ENCODE data around the gene TNN. TPM values are rescaled to one million over a fixed set of nuclear protein-coding genes. Genes with fewer than 3 reads are reported as not detected.

TNN gene
- total RNA-seq, 2 experiments from 2014 or later, result 0.05 to 0.07 TPM

DNA sequence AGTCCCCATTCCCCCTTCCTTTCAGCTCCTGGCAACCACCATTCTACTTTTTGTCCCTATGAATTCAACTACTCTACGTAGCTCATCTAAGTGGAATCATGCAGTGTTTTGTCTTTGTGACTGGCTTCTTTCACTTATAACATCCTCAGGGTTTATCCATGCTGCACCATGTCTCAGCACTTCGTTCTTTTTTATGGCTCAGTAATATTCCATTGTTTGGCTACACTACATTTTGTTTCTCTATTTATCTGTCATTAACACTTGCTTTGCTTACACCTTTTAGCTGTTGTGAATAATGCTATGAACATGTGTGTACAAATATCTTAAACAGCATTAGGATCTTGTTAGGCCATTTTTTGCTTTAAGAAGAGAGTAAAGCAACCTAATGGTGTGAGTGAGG is 42.9 kb upstream of the TNN start:
- POLR2A ChIA-PET, result interaction anchor here (1.1 to 4.5 kb wide), 2 partner anchors 25 to 100 kb away, joined by 3 to 53 read pairs; partner anchors contain the start of gene CACYBP
- CTCF ChIA-PET, result interaction anchor here (1.1 to 3.8 kb wide), 3 partner anchors 31 to 150 kb away, joined by 3 to 19 read pairs (median 3); no protein-coding TSS in a partner anchor
- Mint-ChIP-seq H3K27me3 (no peaks in the 10 kb centered on the region), H3K36me3 (ENCODE audit: low read depth) (peaks cover 15% of the 10 kb centered on the region), H3K27ac (peak overlapping the region; percentile 67), H3K4me1 (ENCODE audit: low read depth) (peaks cover 37% of the 10 kb centered on the region), H3K4me3 (peak overlapping the region; percentile 93), H3K9me3 (peaks cover 4% of the 10 kb centered on the region)
- no peak for ATAC-seq
- DNase-seq, result no peak
- intact Hi-C loops (cut with micrococcal nuclease), result no loop called here
- TF ChIP-seq CTCF (IDR thresholded peaks at IDR 0.05), result no peak

GRCh38 chr1:175033953-175034352 is 33.7 kb upstream of the TNN start:
- H3K9me3 Mint-ChIP-seq, result no peaks in the 10 kb centered on the region
- no peak overlapping the region for H3K27ac Mint-ChIP-seq
- H3K4me3 Mint-ChIP-seq, result no peak overlapping the region
- no peak for ATAC-seq
- POLR2A ChIA-PET, result no interaction called here
- intact Hi-C loops (cut with micrococcal nuclease), result no loop called here
- no peaks in the 10 kb centered on the region for H3K36me3 Mint-ChIP-seq (ENCODE audit: low read depth)
- no peak for TF ChIP-seq CTCF (IDR thresholded peaks at IDR 0.05)
- CTCF ChIA-PET, result interaction anchor here (7.3 kb wide), 1 partner anchor 93 kb away, joined by 122 read pairs; no protein-coding TSS in a partner anchor
- peaks cover 9% of the 10 kb centered on the region for H3K4me1 Mint-ChIP-seq (ENCODE audit: low read depth)
- DNase-seq, result no peak
- H3K27me3 Mint-ChIP-seq, result no peaks in the 10 kb centered on the region

DNA sequence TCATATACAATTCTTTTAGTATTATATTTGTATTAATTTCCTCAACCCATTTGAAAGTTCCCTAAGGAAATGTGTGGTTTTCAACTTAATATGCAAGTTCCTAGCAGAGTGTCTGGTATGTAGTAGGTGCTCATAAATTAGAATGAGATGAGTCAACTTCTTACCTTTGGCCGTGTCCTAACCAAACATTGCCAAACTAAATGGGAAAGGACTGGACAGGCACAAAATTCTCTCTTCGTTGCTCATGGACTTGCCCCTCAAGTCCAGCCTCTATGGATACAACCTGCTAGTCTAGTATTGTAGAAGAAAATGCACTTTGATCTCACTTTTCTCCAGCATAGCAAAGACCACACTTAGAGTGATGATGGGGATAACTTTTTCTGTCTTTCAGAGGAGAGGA is 32.9 kb upstream of the TNN start:
- H3K4me3 Mint-ChIP-seq, result no peak overlapping the region
- DNase-seq (no peak), ATAC-seq (no peak)
- peaks cover 3% of the 10 kb centered on the region for H3K4me1 Mint-ChIP-seq (ENCODE audit: low read depth)
- POLR2A ChIA-PET, result no interaction called here
- H3K36me3 Mint-ChIP-seq (ENCODE audit: low read depth), result no peaks in the 10 kb centered on the region
- CTCF ChIA-PET, result no interaction called here
- intact Hi-C loops (cut with micrococcal nuclease), result no loop called here
- TF ChIP-seq CTCF (IDR thresholded peaks at IDR 0.05), result no peak
- H3K9me3 Mint-ChIP-seq, result no peaks in the 10 kb centered on the region
- no peaks in the 10 kb centered on the region for H3K27me3 Mint-ChIP-seq
- no peak overlapping the region for H3K27ac Mint-ChIP-seq

DNA sequence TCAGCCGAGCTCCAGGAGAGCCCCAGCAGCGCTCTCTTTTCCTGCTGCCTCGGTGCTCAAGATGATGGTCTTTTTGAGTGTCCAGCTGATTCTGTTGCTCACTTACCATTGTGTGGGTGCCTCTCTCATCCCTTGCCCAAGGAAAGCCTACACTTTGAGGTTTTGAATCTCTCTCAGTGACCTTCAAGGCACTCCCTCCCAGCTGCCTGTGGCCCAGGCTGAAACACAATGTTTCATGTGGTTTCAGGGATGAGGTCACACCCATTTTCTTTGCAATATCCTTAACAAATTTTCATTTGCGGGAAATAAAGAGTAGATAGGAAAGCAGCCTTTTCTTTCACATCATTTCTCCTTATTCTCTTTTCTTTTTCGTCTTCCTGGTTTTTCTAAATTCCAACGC is 31.8 kb upstream of the TNN start:
- H3K27ac Mint-ChIP-seq, result no peak overlapping the region
- H3K4me1 Mint-ChIP-seq (ENCODE audit: low read depth), result no peaks in the 10 kb centered on the region
- no peaks in the 10 kb centered on the region for H3K27me3 Mint-ChIP-seq
- CTCF ChIA-PET, result interaction anchor here (1.1 to 2.4 kb wide), 2 partner anchors 90 to 116 kb away, joined by 3 to 12 read pairs; no protein-coding TSS in a partner anchor
- H3K4me3 Mint-ChIP-seq, result no peak overlapping the region
- H3K36me3 Mint-ChIP-seq (ENCODE audit: low read depth), result no peaks in the 10 kb centered on the region
- no peak for TF ChIP-seq CTCF (IDR thresholded peaks at IDR 0.05)
- POLR2A ChIA-PET, result no interaction called here
- ATAC-seq (no peak), DNase-seq (no peak)
- no peaks in the 10 kb centered on the region for H3K9me3 Mint-ChIP-seq
- intact Hi-C loops (cut with micrococcal nuclease), result no loop called here

GRCh38 chr1:175036476-175036875 is 31.2 kb upstream of the TNN start:
- Mint-ChIP-seq H3K4me3 (no peak overlapping the region), H3K9me3 (no peaks in the 10 kb centered on the region), H3K27ac (no peak overlapping the region), H3K36me3 (ENCODE audit: low read depth) (no peaks in the 10 kb centered on the region), H3K27me3 (no peaks in the 10 kb centered on the region), H3K4me1 (ENCODE audit: low read depth) (no peaks in the 10 kb centered on the region)
- ChIA-PET POLR2A (no interaction called here), CTCF (interaction anchor here (1.6 to 2.4 kb wide), 2 partner anchors 89 to 119 kb away, joined by 6 to 12 read pairs; no protein-coding TSS in a partner anchor)
- DNase-seq (no peak), ATAC-seq (no peak)
- intact Hi-C loops (cut with micrococcal nuclease), result no loop called here
- TF ChIP-seq CTCF (IDR thresholded peaks at IDR 0.05), result no peak

Data from activated CD8-positive, alpha-beta T cell treated with anti-CD3 and anti-CD28 coated beads for 36 hours (primary cell).